ENCODE results near the gene MTOR. TPM values are rescaled to one million over a fixed set of nuclear protein-coding genes. Genes with fewer than 3 reads are reported as not detected.

MTOR gene
- 64.4 TPM for total RNA-seq

DNA sequence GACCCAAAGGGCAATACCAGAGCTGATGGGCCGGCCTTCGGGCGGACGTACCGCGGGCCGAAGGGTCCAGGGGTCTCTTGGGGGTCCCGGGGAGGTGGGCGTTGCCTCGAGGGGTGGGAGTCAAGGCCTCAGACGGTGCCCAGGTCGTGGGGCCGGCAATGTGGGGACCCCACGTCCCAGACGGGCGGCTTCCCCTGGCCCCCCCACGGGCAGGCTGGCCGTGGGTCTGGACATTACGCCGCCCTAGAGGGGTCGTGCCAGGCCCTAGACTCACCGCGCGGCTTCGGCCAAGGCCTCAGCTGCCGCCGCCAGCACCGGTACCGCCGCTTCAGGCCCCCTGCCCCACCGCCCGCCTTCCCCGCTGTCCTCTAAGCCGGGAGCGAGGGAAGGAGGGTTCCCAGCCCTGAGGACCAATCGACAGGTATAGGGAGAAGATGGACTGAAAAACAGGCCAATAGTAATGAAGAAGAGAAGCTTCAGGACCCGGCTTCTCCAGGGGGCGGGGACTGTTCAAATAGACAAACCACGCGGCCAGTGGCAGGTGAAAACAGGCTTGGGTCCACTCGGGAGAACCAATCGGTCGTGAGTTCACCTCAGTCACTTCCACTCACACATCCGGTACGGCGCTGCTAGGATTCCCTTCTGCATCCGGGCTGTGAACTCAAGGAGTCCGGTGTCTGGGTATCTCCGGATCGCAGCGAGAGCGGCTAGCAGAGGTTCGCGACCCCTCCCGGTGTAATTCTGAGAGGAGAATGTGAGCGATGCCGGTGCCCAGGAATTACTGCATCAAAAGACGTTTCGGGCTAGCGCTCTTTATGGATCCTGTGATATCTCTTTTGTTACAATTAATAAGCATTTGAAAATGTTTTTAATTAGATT, at the start of gene MTOR:
Gene MTOR, minus strand, starts transcription at position 381 of the 879 bp plus-strand sequence. CDS start 3,142 bp downstream, outside the sequence.

GRCh38 chr1:11272832-11273594, 10.7 kb upstream of the MTOR start, which contains the start of gene UBIAD1:
TSS of gene UBIAD1 (plus strand) at chr1:11273198. CDS start at chr1:11273532, 334 bp downstream.

DNA sequence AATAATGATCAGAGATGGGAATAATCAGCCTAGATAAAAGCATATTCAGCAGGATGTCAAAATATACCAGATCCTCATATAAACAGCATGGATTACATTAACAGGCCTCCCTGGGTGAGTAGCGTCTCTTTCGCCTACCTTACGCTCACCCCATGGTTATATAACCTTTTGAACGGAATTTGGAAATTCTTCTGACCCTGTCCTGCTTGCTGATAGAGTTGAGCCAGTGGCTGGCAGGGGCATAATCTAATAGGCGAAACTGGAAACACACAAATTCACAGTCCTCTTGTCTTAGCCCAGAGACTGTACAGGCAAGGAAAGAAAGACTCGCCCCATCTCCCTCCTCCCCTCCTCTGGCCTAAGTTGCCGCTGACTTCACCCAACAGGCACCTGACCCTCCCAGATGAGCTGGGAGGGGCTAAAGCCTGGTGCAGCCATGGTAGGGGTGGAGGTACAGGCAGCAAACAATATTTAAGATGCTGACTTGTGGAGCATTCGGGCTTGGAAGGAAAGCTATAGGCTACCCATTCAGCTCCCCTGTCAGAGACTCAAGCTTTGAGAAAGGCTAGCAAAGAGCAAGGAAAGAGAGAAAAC, 73.4 kb downstream of the MTOR start, which contains the start of gene ANGPTL7:
Gene ANGPTL7, plus strand, starts transcription at position 498 of the 594 bp plus-strand sequence. CDS start 225 bp downstream, outside the sequence.

DNA sequence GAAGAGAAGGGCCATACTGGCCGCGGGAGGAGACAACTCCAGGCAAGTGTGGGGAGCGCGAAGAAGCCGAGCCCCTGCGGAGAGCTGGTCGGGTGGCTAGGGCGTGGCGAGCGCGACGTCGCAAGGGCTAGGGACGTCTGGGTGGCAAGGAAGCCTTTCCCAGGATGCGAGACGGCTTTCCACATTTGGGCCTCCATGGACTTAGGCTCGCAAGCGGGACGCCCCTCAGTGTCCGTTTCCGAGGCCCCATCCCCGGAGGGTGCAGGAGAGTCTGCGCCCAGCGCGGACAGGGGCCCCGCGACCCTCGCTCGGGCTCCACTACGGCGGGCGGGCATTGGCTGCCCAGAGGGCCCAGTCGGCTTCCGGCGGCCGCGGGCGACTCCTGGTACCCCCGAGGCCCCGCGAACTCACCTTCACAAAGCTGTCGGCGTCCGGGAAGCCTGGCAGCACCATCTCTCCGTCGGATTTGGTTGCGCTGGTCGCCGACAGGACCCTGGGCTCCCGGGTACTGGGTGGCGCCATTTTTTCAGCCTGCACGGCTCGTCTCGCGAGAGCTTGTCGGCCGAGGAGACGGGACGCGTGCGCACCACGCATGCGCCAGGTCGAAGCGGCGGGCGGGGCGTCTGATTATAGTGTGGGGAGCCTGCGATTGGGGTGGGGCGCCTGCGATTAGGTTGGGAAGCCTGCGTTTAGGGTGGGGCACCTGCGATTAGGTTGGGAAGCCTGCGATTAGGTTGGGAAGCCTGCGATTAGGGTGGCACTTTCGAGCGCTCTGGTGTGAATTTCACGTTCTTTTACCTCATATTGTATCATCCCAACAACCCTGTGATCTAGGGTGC, 162.8 kb downstream of the MTOR start, which contains the start of gene EXOSC10:
Gene EXOSC10, minus strand, starts transcription at position 560 of the 839 bp plus-strand sequence. Its CDS starts 38 bp downstream, at position 522.

GRCh38 chr1:11059968-11060830, 202.2 kb downstream of the MTOR start, which contains the start of gene SRM:
TSS of gene SRM (minus strand) at chr1:11060018. CDS start at chr1:11059943, 75 bp downstream.

Other genes with a start within 250 kb of the MTOR start
- 215 TPM for gene TARDBP, start 249.9 kb downstream of the MTOR start, total RNA-seq
- not detected for gene MASP2, start 215.3 kb downstream of the MTOR start, total RNA-seq
- 21.1 TPM for gene SRM, start 202.5 kb downstream of the MTOR start, total RNA-seq
- 81.6 TPM for gene EXOSC10, start 162.7 kb downstream of the MTOR start, total RNA-seq
- 33.2 TPM for gene ANGPTL7, start 73.2 kb downstream of the MTOR start, total RNA-seq
- 17.9 TPM for gene UBIAD1, start 10.6 kb upstream of the MTOR start, total RNA-seq
- gene DISP3, start 216.6 kb upstream of the MTOR start, total RNA-seq: 30.2 TPM